OCI-LY7 (cell line): Measurements from ENCODE around the gene UGT1A1.

Experiments
- EZH2phosphoT487 ChIP-seq: fragments of 200-600 bp; sonication (generic); IDR thresholded peaks from 2 replicates; pipeline ENCODE4 v1.6.1; 2018; ENCODE audit warnings: low read depth, borderline replicate concordance, mild to moderate bottlenecking, mixed run types, antibody characterized with exemption, low read length, moderate library complexity, mixed read lengths
- TF ChIP-seq, protein P1 (sequence below): fragments of 200-600 bp; sonication (generic); conservative IDR thresholded peaks from 2 replicates; pipeline ENCODE4 v1.5.1; 2014; ENCODE audit warnings: mild to moderate bottlenecking, antibody characterized with exemption, low read length, moderate library complexity, mixed read lengths

DNA sequence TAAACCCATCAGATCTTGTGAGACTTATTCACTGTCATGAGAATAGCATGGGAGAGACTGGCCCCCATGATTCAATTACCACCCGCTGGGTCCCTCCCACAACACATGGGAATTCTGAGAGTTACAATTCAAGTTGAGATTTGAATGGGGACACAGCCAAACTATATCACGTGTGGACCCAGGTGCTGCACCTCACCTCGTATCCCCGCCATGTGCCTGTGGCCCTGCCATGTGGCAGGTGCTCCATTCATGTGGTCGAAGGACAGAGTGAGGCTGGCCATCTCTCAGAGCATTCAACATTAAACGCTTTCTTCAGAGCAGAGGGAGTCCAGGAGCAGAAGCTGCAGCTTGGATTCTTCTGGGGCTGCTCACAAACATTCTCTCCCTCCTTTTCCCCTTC, 50.3 kb downstream of the UGT1A1 start:
- TF ChIP-seq, protein P1, sequence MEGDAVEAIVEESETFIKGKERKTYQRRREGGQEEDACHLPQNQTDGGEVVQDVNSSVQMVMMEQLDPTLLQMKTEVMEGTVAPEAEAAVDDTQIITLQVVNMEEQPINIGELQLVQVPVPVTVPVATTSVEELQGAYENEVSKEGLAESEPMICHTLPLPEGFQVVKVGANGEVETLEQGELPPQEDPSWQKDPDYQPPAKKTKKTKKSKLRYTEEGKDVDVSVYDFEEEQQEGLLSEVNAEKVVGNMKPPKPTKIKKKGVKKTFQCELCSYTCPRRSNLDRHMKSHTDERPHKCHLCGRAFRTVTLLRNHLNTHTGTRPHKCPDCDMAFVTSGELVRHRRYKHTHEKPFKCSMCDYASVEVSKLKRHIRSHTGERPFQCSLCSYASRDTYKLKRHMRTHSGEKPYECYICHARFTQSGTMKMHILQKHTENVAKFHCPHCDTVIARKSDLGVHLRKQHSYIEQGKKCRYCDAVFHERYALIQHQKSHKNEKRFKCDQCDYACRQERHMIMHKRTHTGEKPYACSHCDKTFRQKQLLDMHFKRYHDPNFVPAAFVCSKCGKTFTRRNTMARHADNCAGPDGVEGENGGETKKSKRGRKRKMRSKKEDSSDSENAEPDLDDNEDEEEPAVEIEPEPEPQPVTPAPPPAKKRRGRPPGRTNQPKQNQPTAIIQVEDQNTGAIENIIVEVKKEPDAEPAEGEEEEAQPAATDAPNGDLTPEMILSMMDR: no peak
- TF ChIP-seq EZH2phosphoT487: no peak
